ENCODE measurements around the gene LPIN2. TPM values are rescaled to one million over a fixed set of nuclear protein-coding genes. Genes with fewer than 3 reads are reported as not detected.
"Not testable (repeated sequence)": the region's sequence is repeated elsewhere in the genome, so short reads cannot be mapped to it uniquely, and the experiment has no call there.

LPIN2 gene
- total and polyA plus RNA-seq, 3 experiments from 2014 or later: 68.6 to 83.2 (median 82.9) TPM

DNA sequence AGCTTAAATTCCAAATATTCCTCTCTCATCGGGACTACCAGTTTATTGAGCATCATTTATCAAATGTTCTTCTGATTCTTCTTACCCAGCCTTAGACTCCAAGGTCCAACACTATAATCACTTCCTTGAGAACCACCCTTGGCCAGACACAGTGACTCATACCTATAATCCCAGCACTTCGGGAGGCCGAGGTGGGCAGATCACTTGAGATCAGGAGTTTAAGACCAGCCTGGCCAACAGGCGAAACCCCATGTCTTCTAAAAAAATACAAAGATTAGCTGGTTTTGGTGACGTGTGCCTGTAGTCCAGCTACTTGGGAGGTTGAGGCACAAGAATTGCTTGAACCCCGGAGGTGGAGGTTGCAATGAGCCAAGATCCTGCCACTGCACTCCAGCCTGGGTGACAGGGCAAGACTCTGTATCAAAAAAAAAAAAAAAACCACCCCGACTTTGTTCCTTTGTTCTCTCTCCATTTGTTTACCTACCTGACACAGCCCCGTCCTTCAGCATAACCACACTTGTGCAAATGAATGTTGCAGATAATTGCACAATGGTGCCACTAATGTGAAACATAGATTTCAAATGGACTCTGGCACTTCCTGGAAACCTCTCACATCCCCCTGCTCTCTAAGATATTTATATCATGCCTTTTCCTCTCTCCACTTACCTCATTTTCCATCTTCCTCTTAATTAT is 38.9 kb upstream of the LPIN2 start:
- Histone ChIP-seq H3K36me3 (ENCODE audit: insufficient read depth, low read length) (no peaks in the 10 kb centered on the region), H3K4me3 (ENCODE audit: low read length) (no peak overlapping the region), H3K27ac (ENCODE audit: low read depth, low read length) (no peak overlapping the region), H3K9me3 (ENCODE audit: low read length) (no peaks in the 10 kb centered on the region), H3K27me3 (ENCODE audit: insufficient read depth, low read length, poor library complexity, severe bottlenecking) (no peaks in the 10 kb centered on the region), H3K4me1 (ENCODE audit: insufficient read depth, low read length) (peaks cover 26% of the 10 kb centered on the region)
- peaks cover 0 to 15% (median 2%) of the 10 kb centered on the region in 3 donors for H3K36me3 Mint-ChIP-seq
- no peak for DNase-seq
- H3K9me3 Mint-ChIP-seq: no peaks in the 10 kb centered on the region
- peaks cover 0 to 3% of the 10 kb centered on the region in 2 donors for H3K27me3 Mint-ChIP-seq
- ChIA-PET POLR2A (interaction anchor here (0.6 kb wide), 1 partner anchor 11 kb away, joined by 3 read pairs; no protein-coding TSS in a partner anchor), CTCF (interaction anchor here (1.6 kb wide), 1 partner anchor 57 kb away, joined by 3 read pairs; no protein-coding TSS in a partner anchor)
- H3K4me3 Mint-ChIP-seq: peak overlapping the region in 3 of 7 donors; percentile 12 to 42 (median 36)
- peak overlapping the region in 6 of 8 donors; percentile 2 to 81 (median 50) for H3K27ac Mint-ChIP-seq
- peaks cover 25 to 33% (median 32%) of the 10 kb centered on the region in 3 donors for H3K4me1 Mint-ChIP-seq

DNA sequence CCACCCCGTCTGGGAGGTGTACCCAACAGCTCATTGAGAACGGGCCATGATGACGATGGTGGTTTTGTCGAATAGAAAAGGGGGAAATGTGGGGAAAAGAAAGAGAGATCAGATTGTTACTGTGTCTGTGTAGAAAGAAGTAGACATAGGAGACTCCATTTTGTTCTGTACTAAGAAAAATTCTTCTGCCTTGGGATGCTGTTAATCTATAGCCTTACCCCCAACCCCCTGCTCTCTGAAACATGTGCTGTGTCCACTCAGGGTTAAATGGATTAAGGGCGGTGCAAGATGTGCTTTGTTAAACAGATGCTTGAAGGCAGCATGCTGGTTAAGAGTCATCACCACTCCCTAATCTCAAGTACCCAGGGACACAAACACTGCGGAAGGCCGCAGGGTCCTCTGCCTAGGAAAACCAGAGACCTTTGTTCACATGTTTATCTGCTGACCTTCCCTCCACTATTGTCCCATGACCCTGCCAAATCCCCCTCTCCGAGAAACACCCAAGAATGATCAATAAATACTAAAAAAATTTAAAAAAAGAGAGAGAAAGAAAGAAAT is 37.0 kb upstream of the LPIN2 start:
- H3K4me1 Mint-ChIP-seq: peaks cover 20 to 34% (median 26%) of the 10 kb centered on the region in 3 donors
- H3K9me3 ChIP-seq (ENCODE audit: low read length); H3K36me3 ChIP-seq (ENCODE audit: insufficient read depth, low read length); H3K4me3 Mint-ChIP-seq; H3K4me3 ChIP-seq (ENCODE audit: low read length); H3K27me3 Mint-ChIP-seq; H3K27me3 ChIP-seq (ENCODE audit: insufficient read depth, low read length, poor library complexity, severe bottlenecking); H3K27ac ChIP-seq (ENCODE audit: low read depth, low read length); DNase-seq; H3K9me3 Mint-ChIP-seq; H3K27ac Mint-ChIP-seq; CTCF ChIA-PET; POLR2A ChIA-PET: not testable (repeated sequence)
- peaks cover 0 to 15% (median 2%) of the 10 kb centered on the region in 3 donors for H3K36me3 Mint-ChIP-seq
- peaks cover 15% of the 10 kb centered on the region for H3K4me1 ChIP-seq (ENCODE audit: insufficient read depth, low read length)

DNA sequence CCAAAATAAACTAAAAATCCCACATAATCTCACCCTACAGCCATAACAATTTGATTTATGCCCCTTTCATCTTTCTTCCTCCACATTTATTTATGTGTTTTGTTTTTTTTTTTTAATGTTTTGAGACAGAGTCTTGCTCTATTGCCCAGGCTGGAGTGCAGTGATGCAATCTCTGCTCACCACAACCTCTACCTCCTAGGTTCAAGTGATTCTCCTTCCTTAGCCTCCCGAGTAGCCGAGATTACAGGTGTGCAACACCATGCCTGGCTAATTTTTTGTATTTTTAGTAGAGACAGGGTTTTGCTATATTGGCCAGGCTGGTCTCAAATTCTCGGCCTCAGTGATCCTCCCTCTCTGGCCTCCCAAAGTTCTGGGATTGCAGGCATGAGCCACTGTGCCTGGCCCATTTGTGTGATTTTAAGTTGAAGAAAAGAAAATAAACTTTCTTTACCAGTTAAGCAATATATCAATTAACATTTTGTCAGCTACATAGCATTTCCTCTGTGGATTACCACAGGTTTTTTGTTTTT is 35.9 kb upstream of the LPIN2 start:
- H3K9me3 ChIP-seq (ENCODE audit: low read length): no peaks in the 10 kb centered on the region
- H3K9me3 Mint-ChIP-seq: no peaks in the 10 kb centered on the region
- POLR2A ChIA-PET: no interaction called here
- H3K4me3 Mint-ChIP-seq: no peak overlapping the region
- H3K4me3 ChIP-seq (ENCODE audit: low read length): no peak overlapping the region
- peaks cover 15% of the 10 kb centered on the region for H3K4me1 ChIP-seq (ENCODE audit: insufficient read depth, low read length)
- no peak for DNase-seq
- peaks cover 0 to 10% (median 0%) of the 10 kb centered on the region in 3 donors for H3K36me3 Mint-ChIP-seq
- peaks cover 0 to 3% of the 10 kb centered on the region in 2 donors for H3K27me3 Mint-ChIP-seq
- H3K27ac ChIP-seq (ENCODE audit: low read depth, low read length): no peak overlapping the region
- no peak overlapping the region for H3K27ac Mint-ChIP-seq
- peaks cover 16 to 34% (median 21%) of the 10 kb centered on the region in 3 donors for H3K4me1 Mint-ChIP-seq
- H3K27me3 ChIP-seq (ENCODE audit: insufficient read depth, low read length, poor library complexity, severe bottlenecking): no peaks in the 10 kb centered on the region
- CTCF ChIA-PET: no interaction called here
- H3K36me3 ChIP-seq (ENCODE audit: insufficient read depth, low read length): no peaks in the 10 kb centered on the region

DNA sequence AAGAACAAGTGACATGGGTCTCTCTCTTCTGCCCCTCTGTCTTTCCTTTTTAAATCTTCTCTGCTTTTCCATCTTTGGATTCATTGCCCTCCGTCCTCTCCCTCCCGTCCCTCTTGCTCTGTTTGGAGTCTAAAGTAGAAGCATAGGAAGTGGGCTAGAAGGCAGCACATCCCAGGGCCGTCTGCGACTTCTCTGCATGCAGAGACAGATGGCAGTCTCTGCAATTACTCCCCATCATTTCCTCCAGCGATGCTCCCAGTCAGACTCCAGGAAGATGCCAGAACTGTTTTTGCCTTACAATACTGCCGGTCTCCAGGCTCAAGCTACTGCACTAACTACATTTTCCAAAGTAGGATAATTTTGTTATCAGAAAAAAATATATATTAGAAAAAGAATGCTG is 35.2 kb upstream of the LPIN2 start:
- H3K9me3 Mint-ChIP-seq: no peaks in the 10 kb centered on the region
- H3K27ac ChIP-seq (ENCODE audit: low read depth, low read length): no peak overlapping the region
- no peak overlapping the region for H3K4me3 ChIP-seq (ENCODE audit: low read length)
- no peaks in the 10 kb centered on the region for H3K9me3 ChIP-seq (ENCODE audit: low read length)
- no peak for DNase-seq
- peaks cover 0 to 3% of the 10 kb centered on the region in 2 donors for H3K27me3 Mint-ChIP-seq
- CTCF ChIA-PET: no interaction called here
- peak overlapping the region in 3 of 8 donors; percentile 52 to 89 (median 71) for H3K27ac Mint-ChIP-seq
- H3K4me1 ChIP-seq (ENCODE audit: insufficient read depth, low read length): peaks cover 15% of the 10 kb centered on the region
- H3K36me3 ChIP-seq (ENCODE audit: insufficient read depth, low read length): no peaks in the 10 kb centered on the region
- no peaks in the 10 kb centered on the region for H3K27me3 ChIP-seq (ENCODE audit: insufficient read depth, low read length, poor library complexity, severe bottlenecking)
- peaks cover 0 to 4% (median 0%) of the 10 kb centered on the region in 3 donors for H3K36me3 Mint-ChIP-seq
- POLR2A ChIA-PET: no interaction called here
- H3K4me3 Mint-ChIP-seq: no peak overlapping the region
- H3K4me1 Mint-ChIP-seq: peaks cover 11 to 28% (median 15%) of the 10 kb centered on the region in 3 donors

DNA sequence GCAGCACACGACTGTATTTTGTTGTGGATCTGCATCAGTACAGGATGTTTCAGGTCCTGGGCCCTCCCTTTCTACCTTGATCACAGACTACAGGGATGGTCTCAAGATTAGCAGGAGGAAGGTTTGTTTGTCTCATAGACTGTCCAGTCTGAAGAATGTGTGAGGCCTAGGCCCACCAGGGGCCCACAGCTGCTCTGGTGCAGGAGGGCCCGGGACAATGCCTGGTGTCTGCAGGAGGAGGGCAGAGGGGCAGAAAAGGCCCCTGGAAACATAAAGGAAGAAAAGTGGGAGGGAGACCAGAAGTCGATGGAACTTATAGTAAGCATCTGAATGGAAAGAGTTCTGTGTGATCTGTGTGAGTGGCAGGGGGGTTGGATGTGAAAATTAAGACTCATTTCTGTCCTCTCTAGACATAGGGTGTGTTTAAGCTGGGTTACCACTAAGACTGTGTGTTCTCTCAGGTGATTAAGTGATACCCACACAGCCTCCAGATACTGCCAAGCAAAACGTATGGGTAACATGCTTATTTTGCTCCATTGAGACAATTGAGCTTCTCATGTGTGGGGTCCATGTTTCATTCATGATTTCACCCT is 33.4 kb upstream of the LPIN2 start:
- Mint-ChIP-seq H3K27ac (peak overlapping the region in 3 of 8 donors; percentile 17 to 98 (median 22)), H3K9me3 (no peaks in the 10 kb centered on the region), H3K36me3 (no peaks in the 10 kb centered on the region), H3K4me1 (peaks cover 0 to 16% (median 0%) of the 10 kb centered on the region in 3 donors), H3K4me3 (no peak overlapping the region), H3K27me3 (peaks cover 0 to 3% of the 10 kb centered on the region in 2 donors)
- H3K4me3 ChIP-seq (ENCODE audit: low read length): no peak overlapping the region
- no peak overlapping the region for H3K27ac ChIP-seq (ENCODE audit: low read depth, low read length)
- no peak for DNase-seq
- H3K27me3 ChIP-seq (ENCODE audit: insufficient read depth, low read length, poor library complexity, severe bottlenecking): no peaks in the 10 kb centered on the region
- no peaks in the 10 kb centered on the region for H3K36me3 ChIP-seq (ENCODE audit: insufficient read depth, low read length)
- H3K4me1 ChIP-seq (ENCODE audit: insufficient read depth, low read length): no peaks in the 10 kb centered on the region
- CTCF ChIA-PET: interaction anchor here (1.0 to 1.3 kb wide), 2 partner anchors 47 to 51 kb away, joined by 3 read pairs; no protein-coding TSS in a partner anchor
- H3K9me3 ChIP-seq (ENCODE audit: low read length): no peaks in the 10 kb centered on the region
- POLR2A ChIA-PET: no interaction called here

DNA sequence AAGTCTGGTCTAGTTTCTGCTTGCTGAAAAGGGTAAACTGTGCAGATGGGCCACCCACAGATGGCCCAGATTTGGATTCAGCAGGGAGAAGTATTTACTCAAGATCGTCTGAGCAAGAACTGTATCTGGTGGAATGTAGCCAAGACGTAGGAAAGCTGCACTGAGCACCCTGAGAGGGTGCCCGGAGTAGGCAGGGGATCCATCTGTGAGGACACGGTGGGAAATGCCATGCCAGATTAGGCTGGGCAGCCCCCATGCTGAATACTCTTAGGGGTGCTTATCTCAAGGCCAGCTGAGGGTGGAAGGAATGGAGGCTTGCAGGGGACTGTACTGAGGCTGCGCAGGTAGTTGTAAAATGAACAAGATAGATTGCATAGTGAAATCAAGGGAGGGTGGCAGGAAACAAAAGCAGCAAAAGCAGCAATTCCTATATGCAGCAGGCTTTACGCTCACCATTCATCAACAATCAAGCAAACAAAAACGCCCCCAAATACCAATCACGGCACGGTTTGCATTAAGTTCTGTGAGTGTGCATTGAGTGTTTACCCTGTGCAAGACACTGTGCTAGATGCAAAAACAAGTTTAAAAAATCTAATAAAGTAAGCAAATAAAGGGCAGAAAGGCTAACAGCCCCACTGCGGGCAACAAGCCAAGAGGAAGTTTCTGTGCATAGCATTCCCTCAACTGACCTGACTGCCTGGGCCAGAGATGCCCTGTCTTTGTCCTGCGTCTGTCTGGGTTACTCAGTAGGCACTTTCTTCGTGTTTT is 32.2 kb upstream of the LPIN2 start:
- peaks cover 0 to 17% (median 0%) of the 10 kb centered on the region in 3 donors for H3K4me1 Mint-ChIP-seq
- Histone ChIP-seq H3K4me1 (ENCODE audit: insufficient read depth, low read length) (no peaks in the 10 kb centered on the region), H3K27me3 (ENCODE audit: insufficient read depth, low read length, poor library complexity, severe bottlenecking) (no peaks in the 10 kb centered on the region), H3K36me3 (ENCODE audit: insufficient read depth, low read length) (no peaks in the 10 kb centered on the region), H3K4me3 (ENCODE audit: low read length) (no peak overlapping the region), H3K27ac (ENCODE audit: low read depth, low read length) (no peak overlapping the region), H3K9me3 (ENCODE audit: low read length) (no peaks in the 10 kb centered on the region)
- no peaks in the 10 kb centered on the region for H3K36me3 Mint-ChIP-seq
- H3K27me3 Mint-ChIP-seq: peaks cover 0 to 1% of the 10 kb centered on the region in 2 donors
- H3K4me3 Mint-ChIP-seq: no peak overlapping the region
- H3K9me3 Mint-ChIP-seq: no peaks in the 10 kb centered on the region
- POLR2A ChIA-PET: no interaction called here
- no peak overlapping the region for H3K27ac Mint-ChIP-seq
- DNase-seq: no peak
- CTCF ChIA-PET: interaction anchor here (1.1 kb wide), 1 partner anchor 17 kb away, joined by 4 read pairs; no protein-coding TSS in a partner anchor

DNA sequence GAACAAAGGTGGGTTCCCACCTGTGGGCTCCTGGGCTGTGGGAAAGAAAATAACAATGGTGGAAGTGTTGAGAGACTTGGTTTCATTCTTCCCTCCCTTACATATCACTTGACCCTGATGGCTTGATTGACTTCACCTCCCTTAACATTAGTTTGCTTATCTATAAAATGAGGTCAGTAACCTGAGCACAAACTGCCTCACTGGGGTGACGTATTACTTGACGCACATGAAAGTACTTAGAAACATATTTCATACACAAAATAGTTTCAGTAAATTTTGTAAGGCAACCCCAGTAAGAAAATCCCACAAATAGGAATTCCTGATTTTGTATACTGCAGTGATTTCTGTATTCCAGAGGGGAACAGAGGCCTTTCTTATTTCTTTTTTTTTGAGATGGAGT is 29.4 kb upstream of the LPIN2 start:
- H3K4me1 Mint-ChIP-seq: peaks cover 4 to 22% (median 13%) of the 10 kb centered on the region in 3 donors
- no peak for DNase-seq
- no peak overlapping the region for H3K27ac ChIP-seq (ENCODE audit: low read depth, low read length)
- H3K27ac Mint-ChIP-seq: no peak overlapping the region
- no peaks in the 10 kb centered on the region for H3K36me3 Mint-ChIP-seq
- H3K27me3 ChIP-seq (ENCODE audit: insufficient read depth, low read length, poor library complexity, severe bottlenecking): no peaks in the 10 kb centered on the region
- no peaks in the 10 kb centered on the region for H3K9me3 ChIP-seq (ENCODE audit: low read length)
- CTCF ChIA-PET: no interaction called here
- no peaks in the 10 kb centered on the region for H3K9me3 Mint-ChIP-seq
- H3K4me3 ChIP-seq (ENCODE audit: low read length): no peak overlapping the region
- H3K4me3 Mint-ChIP-seq: no peak overlapping the region
- POLR2A ChIA-PET: no interaction called here
- H3K4me1 ChIP-seq (ENCODE audit: insufficient read depth, low read length): peaks cover 4% of the 10 kb centered on the region
- no peaks in the 10 kb centered on the region for H3K36me3 ChIP-seq (ENCODE audit: insufficient read depth, low read length)
- no peaks in the 10 kb centered on the region for H3K27me3 Mint-ChIP-seq

All from CD8-positive, alpha-beta memory T cell (primary cell).